Measurements from ENCODE around the gene RBL1.

DNA sequence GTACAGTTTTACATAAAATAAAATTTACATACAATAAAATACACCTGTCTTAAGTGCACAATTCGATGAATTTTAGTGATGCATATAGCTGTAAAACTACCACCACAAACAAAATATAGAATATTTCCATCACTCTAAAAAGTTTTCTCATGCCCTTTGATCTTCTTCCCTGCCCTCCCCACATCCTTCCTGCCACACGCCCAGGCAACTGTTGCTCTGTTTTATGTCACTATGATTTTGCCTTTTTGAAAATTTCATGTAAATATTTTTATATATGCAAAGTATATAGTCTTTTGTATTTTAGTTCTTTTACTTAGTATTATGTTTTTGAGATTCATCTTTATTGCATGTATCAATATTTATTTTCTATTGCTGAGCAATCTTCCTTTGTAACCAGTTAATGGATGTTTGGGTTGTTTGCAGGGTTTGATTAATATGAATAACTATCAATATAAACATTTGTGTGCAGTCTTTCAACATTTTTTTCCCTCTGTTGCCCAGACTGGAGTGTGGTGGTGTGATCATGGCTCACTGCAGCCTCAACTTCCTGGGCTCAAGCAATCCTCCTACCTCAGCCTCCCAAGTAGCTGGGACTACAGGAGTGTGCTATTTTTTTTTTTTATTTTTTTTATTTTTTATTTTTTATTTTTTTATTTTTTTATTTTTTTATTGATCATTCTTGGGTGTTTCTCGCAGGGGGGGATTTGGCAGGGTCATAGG, 120.5 kb downstream of the RBL1 start:
- TF ChIP-seq TAF1 (IDR thresholded peaks at IDR 0.05; ENCODE audit: low read depth, low read length) (no peak), POLR2A (IDR thresholded peaks at IDR 0.05; ENCODE audit: low read depth, low read length) (no peak), POLR2AphosphoS5 (IDR thresholded peaks at IDR 0.05; ENCODE audit: low read depth, low read length) (no peak), POU2F2 (IDR thresholded peaks at IDR 0.05; ENCODE audit: low read depth, low read length) (no peak)

Data from GM12891 (cell line).